A673 (cell line): ENCODE measurements around the gene FTCDNL1. TPM values are rescaled to one million over a fixed set of nuclear protein-coding genes. Genes with fewer than 3 reads are reported as not detected.

Experiments
- BruUV-seq: library from RNA; stranded (reverse); fragments of 400-500 nt; replicated peaks from 2 replicates; lab custom pipeline; 2021; lab: Mats Ljungman, UMichigan
- CTCF ChIA-PET: fragments of 300-600 bp; sonication (Branson Sonifier 250); formaldehyde crosslinking; loops from one replicate; lab custom pipeline; 2022; ENCODE audit warnings: antibody characterized with exemption; lab: Charles Lee
- POLR2A ChIA-PET: fragments of 300-600 bp; sonication (Branson Sonifier 250); formaldehyde crosslinking; loops from one replicate; lab custom pipeline; 2022; ENCODE audit warnings: antibody characterized with exemption; ENCODE audit not compliant: low non-redundant PET; lab: Charles Lee
- DNase-seq: peaks from one replicate; pipeline ENCODE4 v3.0.0-alpha.2; 2015; ENCODE audit warnings: low spot score
- H3K27ac ChIP-seq: fragments of 200-600 bp; sonication (generic); 2 replicates; pipeline ENCODE4 v1.5.1; 2016; ENCODE audit warnings: mixed run types, low read depth, mild to moderate bottlenecking, mixed read lengths, antibody characterized with exemption, low read length; ENCODE audit not compliant: poor library complexity, severe bottlenecking
- H3K27me3 ChIP-seq: fragments of 200-600 bp; sonication (generic); replicated peaks from 2 replicates; pipeline ENCODE4 v1.6.1; 2017; ENCODE audit warnings: mixed run types, low read depth, mild to moderate bottlenecking, mixed read lengths, antibody characterized with exemption, low read length; ENCODE audit not compliant: insufficient read depth, poor library complexity
- H3K36me3 ChIP-seq: fragments of 200-600 bp; sonication (generic); 2 replicates; pipeline ENCODE4 v1.6.1; 2016; ENCODE audit warnings: mixed run types, mild to moderate bottlenecking, mixed read lengths, antibody characterized with exemption, low read length; ENCODE audit not compliant: insufficient read depth, poor library complexity, severe bottlenecking
- H3K4me1 ChIP-seq: fragments of 200-600 bp; sonication (generic); 2 replicates; pipeline ENCODE4 v1.6.1; 2017; ENCODE audit warnings: mixed run types, mild to moderate bottlenecking, mixed read lengths, antibody characterized with exemption, low read length; ENCODE audit not compliant: insufficient read depth, poor library complexity, severe bottlenecking
- H3K4me3 ChIP-seq: fragments of 200-600 bp; sonication (generic); 2 replicates; pipeline ENCODE4 v1.5.1; 2016; ENCODE audit warnings: low read depth, mixed run types, mild to moderate bottlenecking, mixed read lengths, low read length; ENCODE audit not compliant: poor library complexity, severe bottlenecking
- H3K9me3 ChIP-seq: fragments of 200-600 bp; sonication (generic); 2 replicates; pipeline ENCODE4 v1.6.1; 2016; ENCODE audit warnings: mixed run types, low read depth, mild to moderate bottlenecking, mixed read lengths, antibody characterized with exemption, low read length; ENCODE audit not compliant: poor library complexity, severe bottlenecking
- EZH2 ChIP-seq: fragments of 200-600 bp; sonication (generic); IDR thresholded peaks from 2 replicates; pipeline ENCODE4 v1.6.1; 2017; ENCODE audit warnings: borderline replicate concordance, low read depth, mild to moderate bottlenecking, mixed read lengths, antibody characterized with exemption, low read length; ENCODE audit not compliant: poor library complexity, severe bottlenecking
- intact Hi-C: fragments of 100-400 bp; cut with micrococcal nuclease; formaldehyde crosslinking; loops from one replicate; pipeline ENCODE4 v1.10.0; 2022; ENCODE audit not compliant: unreplicated experiment
- total RNA-seq: library from RNA; stranded (reverse); gene quantifications from 2 replicates; pipeline ENCODE4 v1.2.3, GENCODE V29; 2021
- TF ChIP-seq, protein P1 (sequence below): fragments of 300-800, 200-600 bp; sonication (generic); conservative IDR thresholded peaks from 2 replicates; pipeline ENCODE4 v1.5.1; 2017; ENCODE audit warnings: low read depth, mild to moderate bottlenecking, antibody characterized with exemption, low read length, moderate library complexity, mixed read lengths

Gene FTCDNL1
- total RNA-seq, 1 experiment from 2014 or later = 0.88 TPM

- ChIA-PET POLR2A (no interaction called here), CTCF (no interaction called here)
- H3K9me3 ChIP-seq = no peaks in the 10 kb centered on the region
- no TSS peak for BruUV-seq
- H3K27me3 ChIP-seq = peaks cover 7% of the 10 kb centered on the region
- H3K36me3 ChIP-seq = no peaks in the 10 kb centered on the region
- intact Hi-C loops = no loop called here
- no peaks in the 10 kb centered on the region for H3K4me1 ChIP-seq
- no peak overlapping the region for H3K27ac ChIP-seq
- DNase-seq = no peak
- TF ChIP-seq, protein P1, sequence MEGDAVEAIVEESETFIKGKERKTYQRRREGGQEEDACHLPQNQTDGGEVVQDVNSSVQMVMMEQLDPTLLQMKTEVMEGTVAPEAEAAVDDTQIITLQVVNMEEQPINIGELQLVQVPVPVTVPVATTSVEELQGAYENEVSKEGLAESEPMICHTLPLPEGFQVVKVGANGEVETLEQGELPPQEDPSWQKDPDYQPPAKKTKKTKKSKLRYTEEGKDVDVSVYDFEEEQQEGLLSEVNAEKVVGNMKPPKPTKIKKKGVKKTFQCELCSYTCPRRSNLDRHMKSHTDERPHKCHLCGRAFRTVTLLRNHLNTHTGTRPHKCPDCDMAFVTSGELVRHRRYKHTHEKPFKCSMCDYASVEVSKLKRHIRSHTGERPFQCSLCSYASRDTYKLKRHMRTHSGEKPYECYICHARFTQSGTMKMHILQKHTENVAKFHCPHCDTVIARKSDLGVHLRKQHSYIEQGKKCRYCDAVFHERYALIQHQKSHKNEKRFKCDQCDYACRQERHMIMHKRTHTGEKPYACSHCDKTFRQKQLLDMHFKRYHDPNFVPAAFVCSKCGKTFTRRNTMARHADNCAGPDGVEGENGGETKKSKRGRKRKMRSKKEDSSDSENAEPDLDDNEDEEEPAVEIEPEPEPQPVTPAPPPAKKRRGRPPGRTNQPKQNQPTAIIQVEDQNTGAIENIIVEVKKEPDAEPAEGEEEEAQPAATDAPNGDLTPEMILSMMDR = no peak
- no peak for TF ChIP-seq EZH2
- no peak overlapping the region for H3K4me3 ChIP-seq
Observed at GRCh38 chr2:199812493-199812892, 38.5 kb downstream of the FTCDNL1 start.

- BruUV-seq = no TSS peak
- intact Hi-C loops = no loop called here
Observed at GRCh38 chr2:199811346-199811745, 39.6 kb downstream of the FTCDNL1 start.

GRCh38 chr2:199810422-199811171, 40.4 kb downstream of the FTCDNL1 start:
- no peak for TF ChIP-seq EZH2
- TF ChIP-seq, protein P1 = no peak

More at GRCh38 chr2:199811346-199811745, 39.6 kb downstream of the FTCDNL1 start:
- POLR2A ChIA-PET = no interaction called here
- H3K9me3 ChIP-seq = no peaks in the 10 kb centered on the region
- no peak overlapping the region for H3K4me3 ChIP-seq
- TF ChIP-seq, protein P1 = no peak
- no peak for TF ChIP-seq EZH2
- no peaks in the 10 kb centered on the region for H3K27me3 ChIP-seq
- CTCF ChIA-PET = no interaction called here
- no peak for DNase-seq
- H3K4me1 ChIP-seq = no peaks in the 10 kb centered on the region
- no peaks in the 10 kb centered on the region for H3K36me3 ChIP-seq
- no peak overlapping the region for H3K27ac ChIP-seq

More at GRCh38 chr2:199810422-199811171, 40.4 kb downstream of the FTCDNL1 start:
- ChIA-PET CTCF (no interaction called here), POLR2A (no interaction called here)
- Histone ChIP-seq H3K27me3 (no peaks in the 10 kb centered on the region), H3K36me3 (no peaks in the 10 kb centered on the region), H3K4me3 (no peak overlapping the region), H3K27ac (no peak overlapping the region), H3K4me1 (no peaks in the 10 kb centered on the region), H3K9me3 (no peaks in the 10 kb centered on the region)
- BruUV-seq = no TSS peak
- intact Hi-C loops = no loop called here
- DNase-seq = no peak
